Mucosa of descending colon (tissue), 3 donors: ENCODE data around the gene PLXND1. TPM values are rescaled to one million over a fixed set of nuclear protein-coding genes. Genes with fewer than 3 reads are reported as not detected.

Experiments used
- ATAC-seq: fragments of 200-7000 bp; cut with Tn5 transposase; one replicate; pipeline ENCODE4 v1.9.1; 2020; ENCODE audit warnings: mild to moderate bottlenecking, moderate library complexity
- DNase-seq, 3 donors: peaks; one replicate each; pipeline ENCODE4 v3.0.0-alpha.2; 2020
- H3K36me3 ChIP-seq: fragments of 200-600 bp; one replicate; pipeline ENCODE4 v1.8.0; 2021; ENCODE audit warnings: low read depth, mild to moderate bottlenecking
- H3K4me1 ChIP-seq: fragments of 200-600 bp; one replicate; pipeline ENCODE4 v1.8.0; 2021; ENCODE audit warnings: low read depth, mild to moderate bottlenecking
- H3K4me3 ChIP-seq: fragments of 200-600 bp; one replicate; pipeline ENCODE4 v1.8.0; 2021; ENCODE audit warnings: mild to moderate bottlenecking
- H3K9me3 ChIP-seq: fragments of 200-600 bp; one replicate; pipeline ENCODE4 v1.8.0; 2021; ENCODE audit warnings: mild to moderate bottlenecking
- intact Hi-C, 2 donors: fragments of 100-400 bp; cut with DNase I in 1 of 2; cut with micrococcal nuclease in 1 of 2; formaldehyde crosslinking; loops; one replicate each; pipeline versions ENCODE4 v1.11.0 to v1.11.1; 2022; cut with DNase I, micrococcal nuclease
- total RNA-seq, 3 donors: library from RNA; stranded (reverse); fragmentation: NEBNext Ultra II Directional in 2 of 3; extraction: Animal tissue kit (Norgen Biotek cat#: 25700) in 2 of 3; gene quantifications; one replicate each; pipeline versions ENCODE4 v1.2.1 to v1.2.4, GENCODE V29; 2021 to 2023
- TF ChIP-seq, protein P1 (sequence below): fragments of 200-600 bp; IDR thresholded peaks from one replicate; pipeline ENCODE4 v1.8.0; 2022; ENCODE audit warnings: antibody characterized with exemption, mild to moderate bottlenecking
- donor health status: DM: no; HTN: no; CAD: no; lungs with moderate emphysema.
- donor health status: DM: no; HTN: no; CAD: no.
- donor health status: DM: no; HTN: yes; CAD: no.

PLXND1 gene
- total RNA-seq, 3 donors from 2014 or later = 26.8 to 57.1 (median 48.1) TPM

DNA sequence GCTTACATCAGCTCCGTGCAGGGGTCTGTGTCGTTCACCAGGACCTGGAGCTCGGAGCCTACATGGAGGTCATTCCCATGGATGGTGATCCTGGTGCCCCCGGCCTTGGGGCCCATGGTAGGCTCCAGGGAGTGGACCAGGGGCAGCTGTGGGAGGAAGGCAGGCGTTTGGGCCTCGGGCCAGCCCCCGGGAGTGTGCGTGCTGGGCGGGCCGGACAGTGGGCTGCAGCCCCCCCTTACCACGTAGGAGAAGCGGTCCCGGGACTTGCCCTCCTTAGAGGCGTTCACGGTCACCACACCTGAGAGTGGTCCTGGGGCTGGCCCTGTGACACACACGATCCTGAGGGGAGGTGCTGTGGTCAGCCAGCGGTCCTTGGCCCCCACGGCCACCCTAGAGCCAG is 33.9 kb downstream of the PLXND1 start:
- H3K36me3 ChIP-seq = no peaks in the 10 kb centered on the region
- peaks cover 8% of the 10 kb centered on the region for H3K4me1 ChIP-seq
- H3K9me3 ChIP-seq = no peaks in the 10 kb centered on the region
- H3K4me3 ChIP-seq = no peak overlapping the region
- DNase-seq (no peak), ATAC-seq (no peak)
- TF ChIP-seq, protein P1, sequence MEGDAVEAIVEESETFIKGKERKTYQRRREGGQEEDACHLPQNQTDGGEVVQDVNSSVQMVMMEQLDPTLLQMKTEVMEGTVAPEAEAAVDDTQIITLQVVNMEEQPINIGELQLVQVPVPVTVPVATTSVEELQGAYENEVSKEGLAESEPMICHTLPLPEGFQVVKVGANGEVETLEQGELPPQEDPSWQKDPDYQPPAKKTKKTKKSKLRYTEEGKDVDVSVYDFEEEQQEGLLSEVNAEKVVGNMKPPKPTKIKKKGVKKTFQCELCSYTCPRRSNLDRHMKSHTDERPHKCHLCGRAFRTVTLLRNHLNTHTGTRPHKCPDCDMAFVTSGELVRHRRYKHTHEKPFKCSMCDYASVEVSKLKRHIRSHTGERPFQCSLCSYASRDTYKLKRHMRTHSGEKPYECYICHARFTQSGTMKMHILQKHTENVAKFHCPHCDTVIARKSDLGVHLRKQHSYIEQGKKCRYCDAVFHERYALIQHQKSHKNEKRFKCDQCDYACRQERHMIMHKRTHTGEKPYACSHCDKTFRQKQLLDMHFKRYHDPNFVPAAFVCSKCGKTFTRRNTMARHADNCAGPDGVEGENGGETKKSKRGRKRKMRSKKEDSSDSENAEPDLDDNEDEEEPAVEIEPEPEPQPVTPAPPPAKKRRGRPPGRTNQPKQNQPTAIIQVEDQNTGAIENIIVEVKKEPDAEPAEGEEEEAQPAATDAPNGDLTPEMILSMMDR = no peak
- intact Hi-C loops = no loop called here

DNA sequence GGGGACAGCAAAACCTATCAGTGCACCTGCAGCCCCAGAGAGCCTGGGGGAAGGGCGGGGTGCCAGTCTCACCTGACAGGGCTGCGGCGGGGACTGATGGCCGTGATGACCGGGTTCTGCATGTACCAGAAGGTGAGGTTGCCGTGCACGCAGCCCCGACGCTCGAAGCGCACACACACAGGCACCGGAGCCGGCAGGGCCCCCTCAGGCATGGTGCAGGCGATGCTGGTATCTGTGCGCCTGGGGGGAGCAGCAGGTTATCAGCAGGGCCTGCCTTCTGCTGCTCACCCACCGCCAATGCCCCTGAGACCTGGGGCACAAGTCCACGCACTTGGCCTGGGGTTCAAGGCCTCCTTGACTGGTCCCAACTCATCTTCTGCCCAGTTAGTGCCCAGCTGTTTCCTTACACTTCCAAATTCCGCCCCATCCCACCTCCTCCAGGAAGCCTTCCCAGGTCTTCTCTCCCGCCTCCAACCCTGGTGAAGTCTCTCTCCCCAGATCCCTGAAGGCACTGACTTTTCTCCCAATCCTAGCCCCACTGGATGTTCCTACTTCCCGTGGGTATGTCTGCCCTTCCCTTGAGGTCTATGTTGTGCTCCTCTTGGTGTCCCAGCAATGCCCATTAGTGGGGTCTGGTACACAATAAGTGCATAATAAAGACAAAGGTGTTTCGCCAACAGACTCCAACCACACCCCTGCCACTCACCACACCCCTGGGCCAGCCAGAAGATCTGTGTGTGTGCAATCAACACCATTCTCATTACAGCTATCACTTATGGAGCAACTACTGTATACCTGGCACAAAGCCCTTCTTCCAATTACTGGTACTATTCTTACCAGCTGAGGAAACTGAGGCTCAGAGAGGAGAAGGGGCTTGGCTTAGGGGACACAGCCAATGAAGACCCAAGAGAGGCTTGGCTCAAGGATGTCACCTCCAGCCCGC is 34.6 kb downstream of the PLXND1 start:
- no peak for ATAC-seq
- no peak for DNase-seq
- TF ChIP-seq, protein P1 = no peak
- intact Hi-C loops = no loop called here
- Histone ChIP-seq H3K36me3 (no peaks in the 10 kb centered on the region), H3K4me3 (no peak overlapping the region), H3K4me1 (peaks cover 4% of the 10 kb centered on the region), H3K9me3 (no peaks in the 10 kb centered on the region)

DNA sequence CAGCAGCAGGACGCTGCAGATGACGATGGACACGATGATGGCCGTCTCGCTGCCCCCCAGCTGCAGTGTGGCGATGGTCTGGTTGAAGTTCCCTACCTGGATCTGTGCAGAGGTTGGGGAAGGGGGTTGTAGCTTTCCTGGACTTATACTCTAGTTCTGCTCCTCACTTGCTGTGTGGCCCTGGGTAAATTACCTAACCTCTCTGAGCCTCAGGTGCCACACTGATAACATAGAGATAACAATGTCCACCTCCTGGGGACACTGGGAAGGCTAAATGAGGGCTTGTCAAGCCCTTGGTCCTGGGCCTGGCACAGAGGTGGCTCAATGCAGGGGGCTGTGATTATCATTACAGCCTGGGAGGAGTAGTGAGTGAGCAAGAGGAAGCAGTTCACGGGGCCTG is 36.6 kb downstream of the PLXND1 start:
- intact Hi-C loops = no loop called here
- H3K36me3 ChIP-seq = no peaks in the 10 kb centered on the region
- ATAC-seq (no peak), DNase-seq (no peak)
- H3K4me1 ChIP-seq = peaks cover 3% of the 10 kb centered on the region
- TF ChIP-seq, protein P1 = no peak
- no peak overlapping the region for H3K4me3 ChIP-seq
- H3K9me3 ChIP-seq = no peaks in the 10 kb centered on the region

DNA sequence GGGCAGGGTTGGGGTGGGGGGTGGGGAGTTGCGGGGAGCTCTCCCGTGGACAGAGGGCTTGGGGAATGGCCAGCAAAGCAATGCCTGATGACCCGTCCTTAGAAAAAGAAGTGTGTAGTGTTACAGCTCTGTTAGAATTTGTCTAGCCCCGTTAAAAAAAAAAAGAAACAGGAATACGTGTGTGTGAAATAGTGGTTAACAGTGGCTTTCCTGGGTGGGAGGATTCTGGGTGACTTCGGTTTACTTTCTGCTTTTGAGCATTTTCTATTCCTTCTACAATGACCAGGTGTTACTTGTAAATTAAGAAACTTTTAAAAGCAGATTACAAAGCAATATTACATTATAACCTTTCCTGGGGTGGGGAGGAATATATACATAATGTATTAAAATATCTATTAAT is 38.5 kb downstream of the PLXND1 start:
- no peak for DNase-seq

DNA sequence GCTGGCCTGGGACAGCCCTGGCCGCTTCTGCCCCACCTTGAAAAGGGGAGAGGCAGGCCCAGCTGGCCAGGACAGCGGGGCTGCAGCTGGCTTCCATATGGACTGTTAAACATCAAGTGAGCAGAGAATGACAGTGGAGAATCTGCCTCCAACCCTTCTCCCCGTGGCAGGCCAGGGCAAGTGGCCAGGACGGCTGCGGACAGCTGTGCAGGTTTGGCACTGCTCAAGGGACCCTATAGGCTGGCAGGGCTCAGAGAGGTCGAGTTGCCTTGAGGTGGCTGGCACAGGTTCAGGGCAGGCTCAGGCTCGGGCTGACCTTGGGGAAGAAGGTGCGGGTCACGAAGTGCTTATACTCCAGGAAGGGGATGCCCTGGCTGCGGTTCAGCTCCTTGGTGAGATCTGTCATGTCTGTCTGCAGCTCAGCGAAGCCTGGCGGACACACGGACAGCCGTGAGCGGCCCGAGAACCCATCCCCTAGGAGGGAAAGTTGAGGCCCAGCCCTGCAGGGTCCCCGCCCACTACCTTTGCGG is 39.2 kb downstream of the PLXND1 start:
- no peaks in the 10 kb centered on the region for H3K36me3 ChIP-seq
- H3K4me1 ChIP-seq = peaks cover 3% of the 10 kb centered on the region
- peak; percentile 44 for ATAC-seq
- no peaks in the 10 kb centered on the region for H3K9me3 ChIP-seq
- no peak overlapping the region for H3K4me3 ChIP-seq
- intact Hi-C loops = no loop called here
- DNase-seq = peak in 1 of 3 donors; percentile 25
- TF ChIP-seq, protein P1 = no peak

More for the DNA sequence above, 38.5 kb downstream of the PLXND1 start:
- no peaks in the 10 kb centered on the region for H3K36me3 ChIP-seq
- no peak overlapping the region for H3K4me3 ChIP-seq
- ATAC-seq = no peak
- H3K4me1 ChIP-seq = peaks cover 3% of the 10 kb centered on the region
- intact Hi-C loops = no loop called here
- TF ChIP-seq, protein P1 = no peak
- no peaks in the 10 kb centered on the region for H3K9me3 ChIP-seq
